ENCODE data around the gene BEST3.

The BEST3 gene

DNA sequence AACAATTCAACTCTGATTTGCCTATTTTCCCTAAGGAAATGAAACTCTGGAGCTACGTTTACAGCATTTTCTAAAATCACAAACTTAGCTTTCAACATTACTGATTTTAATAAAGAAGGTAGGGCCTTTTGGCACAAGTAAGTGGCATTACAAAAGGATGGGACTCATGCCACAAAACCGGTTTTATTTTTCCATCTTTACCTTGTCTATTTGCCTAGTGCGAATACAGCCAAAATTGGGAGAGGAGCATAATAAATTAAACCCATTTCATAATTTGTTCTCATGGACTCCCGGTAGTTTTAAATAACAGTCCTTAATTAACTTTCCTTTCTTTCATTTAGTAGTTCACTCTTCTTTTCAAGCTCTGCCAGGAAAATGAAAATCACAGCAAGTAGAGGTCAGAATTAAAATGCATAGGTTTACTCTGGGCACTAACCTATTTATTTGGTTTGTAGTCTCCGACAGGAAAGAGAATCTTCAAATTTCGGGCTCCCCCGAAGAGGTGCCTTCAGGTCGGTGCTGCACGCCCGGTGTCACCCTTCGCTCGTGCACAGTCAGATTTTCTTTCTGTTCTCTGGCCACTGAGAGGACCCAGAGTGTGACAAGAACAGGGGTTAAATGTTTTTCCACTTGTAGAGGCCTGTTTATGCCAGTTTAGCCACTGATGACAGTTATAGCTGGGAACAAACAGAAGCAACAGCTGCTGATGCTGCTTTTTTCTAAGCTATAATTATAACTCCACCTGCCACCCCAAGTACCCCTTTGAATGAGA lies at the start of gene BEST3:
BEST3 (minus strand) TSS at position 535 of the 772 bp plus-strand sequence. CDS start 1,505 bp downstream, outside the sequence.
- DNase-seq: no peak
- peak in 1 of 2 donors; percentile 56 for ATAC-seq (replicated peaks)

DNA sequence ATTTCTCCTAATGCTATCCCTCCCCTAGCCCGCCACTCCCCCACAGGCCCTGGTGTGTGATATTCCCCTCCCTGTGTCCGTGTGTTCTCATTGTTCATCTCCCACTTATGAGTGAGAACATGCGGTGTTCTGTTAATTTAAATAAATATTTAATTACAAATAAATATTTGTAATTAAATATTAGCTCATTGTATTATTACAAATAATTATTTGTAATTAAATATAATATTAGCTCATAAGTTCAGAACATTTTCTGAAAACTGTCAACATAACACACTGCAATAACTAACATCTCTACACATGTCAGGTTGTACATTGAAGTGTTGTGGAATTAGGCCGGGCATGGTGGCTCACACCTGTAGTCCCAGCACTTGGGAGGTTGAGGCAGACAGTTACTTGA lies 45.0 kb upstream of the BEST3 start:
- Mint-ChIP-seq H3K36me3 (peaks cover 0 to 3% of the 10 kb centered on the region in 2 donors), H3K27me3 (no peaks in the 10 kb centered on the region), H3K9me3 (no peaks in the 10 kb centered on the region), H3K4me3 (no peak overlapping the region), H3K27ac (no peak overlapping the region), H3K4me1 (peaks cover 15 to 26% of the 10 kb centered on the region in 2 donors)
- no peak for ATAC-seq (replicated peaks)
- DNase-seq: no peak

More for the DNA sequence above, at the start of gene BEST3:
- Mint-ChIP-seq H3K27me3 (peaks cover 8 to 10% of the 10 kb centered on the region in 2 donors), H3K27ac (no peak within 1 kb of the TSS), H3K36me3 (no peaks in the 10 kb centered on the region), H3K4me1 (peaks cover 0 to 5% of the 10 kb centered on the region in 2 donors), H3K9me3 (no peaks in the 10 kb centered on the region), H3K4me3 (peak within 1 kb of the TSS; percentile 62 to 79)

DNA sequence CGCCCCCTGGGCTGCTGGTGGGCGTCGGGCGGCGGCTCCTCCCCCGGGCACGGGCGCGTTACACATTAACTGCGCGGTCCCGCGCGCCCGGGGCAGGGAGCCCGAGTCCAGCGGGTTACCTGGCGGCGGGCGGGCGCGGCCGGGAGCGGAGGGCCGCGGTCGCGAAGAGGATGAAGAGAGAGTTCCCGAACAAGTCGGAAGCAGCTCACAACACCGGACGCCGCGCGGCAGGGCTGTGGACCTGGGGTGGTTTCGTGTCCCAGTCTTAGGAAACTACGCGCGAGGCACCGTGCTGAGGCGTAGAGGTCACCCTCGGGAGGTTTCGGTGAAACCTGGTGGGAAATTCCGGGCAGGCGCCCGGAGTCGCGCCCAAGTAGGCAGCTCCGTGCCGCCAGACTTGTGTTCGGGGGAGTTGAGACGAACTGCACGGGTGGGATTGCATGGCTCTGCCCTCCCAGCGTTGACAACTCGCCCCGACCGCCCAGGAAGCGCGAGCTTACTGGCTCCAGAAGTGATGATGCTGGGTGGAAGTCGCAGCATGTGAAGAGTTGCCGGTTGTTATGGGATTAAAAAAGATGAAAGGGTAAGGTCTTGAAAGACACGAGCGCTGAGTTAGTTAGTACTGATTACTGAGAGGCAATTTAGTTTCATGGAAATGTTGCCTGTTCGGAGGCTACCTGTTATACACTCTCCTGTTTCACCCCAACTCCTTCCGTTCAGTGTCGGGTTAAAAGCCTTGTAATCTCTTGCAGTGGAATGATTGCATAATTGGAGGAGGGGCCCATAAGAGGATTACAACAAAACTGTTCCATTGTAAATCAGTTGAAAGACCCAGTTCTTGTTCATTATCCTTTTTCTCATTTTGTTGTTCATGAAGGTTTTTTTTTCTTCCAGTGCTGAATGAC lies 40.4 kb upstream of the BEST3 start:
- peaks cover 15 to 30% of the 10 kb centered on the region in 2 donors for H3K4me1 Mint-ChIP-seq
- H3K27me3 Mint-ChIP-seq: peaks cover 0 to 7% of the 10 kb centered on the region in 2 donors
- ATAC-seq (replicated peaks) (peak; percentile 51 to 66), DNase-seq (peak; percentile 67)
- H3K9me3 Mint-ChIP-seq: no peaks in the 10 kb centered on the region
- peak overlapping the region; percentile 83 to 90 for H3K4me3 Mint-ChIP-seq
- peak overlapping the region; percentile 88 for H3K27ac Mint-ChIP-seq
- peaks cover 0 to 3% of the 10 kb centered on the region in 2 donors for H3K36me3 Mint-ChIP-seq

DNA sequence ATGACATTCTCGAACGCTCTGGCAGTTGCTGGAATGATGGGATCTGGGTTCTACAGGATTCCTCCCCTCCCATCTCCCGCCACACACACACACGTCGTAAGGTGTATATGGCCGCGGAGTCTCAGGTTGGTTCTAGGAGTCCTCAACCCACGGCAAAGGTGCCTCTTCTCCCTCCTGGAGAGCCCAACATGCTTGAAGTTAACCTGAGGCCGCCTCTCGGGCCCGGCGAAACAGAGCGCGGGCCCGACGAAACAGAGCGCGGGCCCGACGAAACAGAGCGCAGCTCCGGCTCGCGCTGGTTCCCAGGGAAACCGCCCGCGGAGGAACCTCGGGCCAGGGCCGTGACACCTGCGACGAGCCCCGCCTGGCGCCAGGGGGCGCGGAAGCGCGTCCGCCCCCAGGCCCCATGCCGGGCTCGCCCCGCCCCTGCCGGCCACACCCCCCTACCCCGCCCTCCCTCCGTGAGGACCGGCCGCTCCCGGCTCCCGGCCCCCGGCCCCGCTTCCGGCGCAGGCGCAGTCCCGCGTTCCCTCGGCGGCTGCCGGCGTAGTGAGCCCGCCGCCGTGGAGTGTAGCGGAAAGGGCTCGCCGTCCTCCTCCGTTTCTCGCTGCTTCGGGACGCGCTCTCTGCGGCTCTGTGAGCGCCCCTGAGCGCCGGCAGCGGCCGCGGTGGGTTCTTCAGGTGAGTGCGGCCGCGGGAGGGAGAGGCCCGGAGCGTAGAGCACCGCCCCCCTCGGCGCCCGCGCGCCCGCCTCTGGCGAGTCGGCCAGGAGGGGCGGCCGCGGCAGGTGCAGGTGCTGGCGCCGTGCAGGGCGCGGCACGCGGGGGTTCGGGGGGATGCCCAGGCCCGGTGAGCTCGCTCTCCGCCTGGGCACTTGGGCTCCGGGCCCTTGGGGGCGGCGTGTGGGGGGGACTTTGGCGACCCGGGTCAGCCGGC lies 39.5 kb upstream of the BEST3 start, which contains the start of gene RAB3IP:
RAB3IP (plus strand) TSS at position 510 of the 936 bp plus-strand sequence. CDS start 16,549 bp downstream, outside the sequence.
- Mint-ChIP-seq H3K9me3 (no peaks in the 10 kb centered on the region), H3K4me3 (peak within 1 kb of the TSS; percentile 88 to 90)

DNA sequence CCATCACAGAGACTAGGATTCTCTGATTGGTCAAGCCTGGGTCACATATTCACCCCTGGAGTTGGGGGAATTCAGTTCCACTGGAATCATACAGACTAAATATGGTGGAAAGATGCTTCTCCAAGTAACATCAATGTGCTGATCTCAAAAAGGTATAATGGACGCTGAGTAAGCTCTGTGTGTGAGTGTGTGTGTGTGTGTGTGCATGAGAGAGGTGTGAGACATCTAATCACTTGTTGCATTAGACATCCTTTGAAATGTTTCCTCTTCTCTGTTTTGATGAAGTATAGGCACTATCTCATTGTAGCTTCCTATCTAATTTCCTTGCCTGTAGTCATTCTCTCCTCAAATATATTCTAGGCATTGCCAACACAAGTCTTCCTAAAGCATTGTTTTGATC lies 34.5 kb upstream of the BEST3 start:
- Mint-ChIP-seq H3K4me1 (peaks cover 4% of the 10 kb centered on the region in 2 donors), H3K9me3 (no peaks in the 10 kb centered on the region)
- no peak for ATAC-seq (replicated peaks)

More for the DNA sequence above, 39.5 kb upstream of the BEST3 start, which contains the start of gene RAB3IP:
- H3K4me1 Mint-ChIP-seq: peaks cover 15 to 30% of the 10 kb centered on the region in 2 donors
- peak within 1 kb of the TSS; percentile 93 for H3K27ac Mint-ChIP-seq
- DNase-seq (peak; percentile 87), ATAC-seq (replicated peaks) (peak; percentile 81 to 87)
- H3K36me3 Mint-ChIP-seq: peaks cover 0 to 3% of the 10 kb centered on the region in 2 donors
- peaks cover 9 to 16% of the 10 kb centered on the region in 2 donors for H3K27me3 Mint-ChIP-seq

DNA sequence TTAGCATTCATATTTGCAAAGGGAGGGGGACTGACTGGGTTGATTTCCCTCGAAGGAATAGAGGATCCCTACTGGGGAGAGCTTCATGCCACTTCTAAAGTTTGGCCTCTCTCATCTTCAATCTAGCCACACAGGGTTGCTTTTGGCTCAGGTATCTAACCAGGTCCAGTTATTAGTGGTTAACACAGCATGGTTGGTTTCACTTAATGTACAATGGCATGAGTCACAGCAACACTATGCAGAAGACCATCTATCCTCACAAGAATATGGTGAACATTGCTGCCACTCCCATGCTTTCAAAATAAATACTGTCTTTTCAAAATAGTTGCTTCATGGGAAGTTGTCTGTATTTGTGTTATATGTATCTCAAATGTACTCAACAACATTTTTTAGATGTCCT lies 33.0 kb upstream of the BEST3 start:
- Mint-ChIP-seq H3K36me3 (no peaks in the 10 kb centered on the region), H3K27me3 (peaks cover 20 to 22% of the 10 kb centered on the region in 2 donors), H3K4me3 (no peak overlapping the region), H3K27ac (no peak overlapping the region), H3K4me1 (no peaks in the 10 kb centered on the region), H3K9me3 (no peaks in the 10 kb centered on the region)
- DNase-seq: no peak
- no peak for ATAC-seq (replicated peaks)

More for the DNA sequence above, 34.5 kb upstream of the BEST3 start:
- no peak overlapping the region for H3K27ac Mint-ChIP-seq
- peaks cover 19 to 20% of the 10 kb centered on the region in 2 donors for H3K27me3 Mint-ChIP-seq
- H3K4me3 Mint-ChIP-seq: no peak overlapping the region
- no peaks in the 10 kb centered on the region for H3K36me3 Mint-ChIP-seq
- DNase-seq: no peak

DNA sequence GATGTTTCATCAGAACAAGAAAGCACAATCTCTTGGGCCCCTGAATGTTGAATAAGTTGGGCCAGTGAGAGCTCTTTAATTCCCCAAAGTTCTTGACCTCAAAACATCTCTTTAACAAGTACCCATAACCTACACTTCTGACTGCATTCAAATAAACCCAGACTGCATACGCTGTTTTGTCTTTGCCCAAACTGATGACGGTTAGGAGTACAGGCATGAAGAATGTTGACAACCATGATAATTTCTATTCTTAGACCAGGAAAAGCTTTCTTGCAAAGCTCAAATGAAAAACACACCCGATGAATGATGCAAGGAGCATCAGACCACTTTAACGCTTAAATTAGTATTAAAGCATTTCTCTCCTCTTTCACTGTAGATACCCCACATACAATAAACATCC lies 27.8 kb upstream of the BEST3 start:
- Mint-ChIP-seq H3K4me3 (no peak overlapping the region), H3K9me3 (no peaks in the 10 kb centered on the region), H3K27ac (no peak overlapping the region), H3K27me3 (peaks cover 10 to 12% of the 10 kb centered on the region in 2 donors), H3K36me3 (no peaks in the 10 kb centered on the region), H3K4me1 (no peaks in the 10 kb centered on the region)
- ATAC-seq (replicated peaks) (no peak), DNase-seq (no peak)

DNA sequence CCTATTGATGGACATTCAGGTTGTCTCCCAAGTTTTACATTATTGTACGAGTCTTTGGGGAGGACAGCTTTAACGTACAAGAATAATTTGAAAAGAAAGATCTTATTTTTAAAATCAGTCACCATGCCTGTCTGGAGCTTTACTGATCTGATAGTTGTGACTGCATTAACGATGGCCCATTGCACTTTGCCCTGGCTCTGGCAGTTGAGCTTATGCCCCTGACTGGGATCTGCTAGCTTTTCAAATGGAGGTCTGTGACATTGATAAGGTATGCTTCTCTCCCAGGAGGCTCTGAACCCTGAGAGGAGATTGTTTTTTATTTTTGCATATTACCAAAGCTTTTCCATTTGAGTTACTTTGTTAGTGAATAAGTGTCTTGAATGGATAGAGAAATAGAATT lies 21.6 kb upstream of the BEST3 start:
- Mint-ChIP-seq H3K27me3 (peaks cover 8 to 12% of the 10 kb centered on the region in 2 donors), H3K27ac (no peak overlapping the region), H3K9me3 (no peaks in the 10 kb centered on the region), H3K4me1 (no peaks in the 10 kb centered on the region), H3K36me3 (no peaks in the 10 kb centered on the region), H3K4me3 (no peak overlapping the region)
- DNase-seq (no peak), ATAC-seq (replicated peaks) (no peak)

DNA sequence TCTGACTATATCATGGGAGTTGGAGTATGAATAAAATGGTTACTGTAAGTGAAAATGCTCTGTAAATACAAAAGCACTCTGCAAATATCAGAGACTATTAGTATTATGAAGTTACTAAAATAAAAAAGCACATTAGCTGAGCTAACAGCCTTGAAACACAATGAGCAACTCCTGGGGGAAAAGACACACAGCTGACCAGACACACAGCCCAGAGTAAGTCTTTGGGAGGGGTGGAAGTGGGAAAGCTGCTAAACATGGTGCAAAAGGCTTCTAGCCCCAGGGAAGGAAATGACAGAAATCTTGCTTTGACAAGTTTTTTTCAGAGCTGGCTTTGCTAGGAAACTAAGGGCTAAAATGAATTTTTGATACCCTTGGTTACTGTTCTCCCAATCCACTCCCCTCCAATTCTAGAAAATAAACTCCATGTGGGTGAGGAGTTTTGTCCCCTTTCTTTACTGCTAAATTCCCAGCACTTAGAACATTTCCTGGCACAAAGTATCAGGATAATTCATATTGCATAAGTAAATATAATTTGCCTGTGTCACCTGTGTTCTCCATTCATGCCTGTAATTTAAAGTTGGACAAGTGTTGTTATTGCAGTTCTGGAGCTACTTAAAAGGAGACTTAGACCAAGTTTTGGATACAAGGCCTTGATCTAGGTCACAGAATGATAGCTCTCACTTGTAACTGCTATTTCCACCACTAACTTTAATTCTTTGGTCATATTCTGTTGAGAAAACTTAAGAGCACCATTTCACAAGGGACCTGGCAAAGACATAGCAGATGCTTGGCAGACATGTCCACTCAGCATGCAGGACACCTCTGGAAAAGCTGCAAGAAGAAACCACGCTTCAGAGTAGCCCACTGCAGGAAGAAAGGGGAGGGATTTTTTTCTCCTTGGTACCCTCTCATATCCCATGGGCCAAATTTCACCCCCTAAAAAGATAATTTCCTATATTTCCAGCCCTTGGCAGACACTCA lies 20.5 kb upstream of the BEST3 start:
- Mint-ChIP-seq H3K36me3 (no peaks in the 10 kb centered on the region), H3K4me1 (no peaks in the 10 kb centered on the region), H3K27ac (no peak overlapping the region), H3K4me3 (no peak overlapping the region), H3K9me3 (no peaks in the 10 kb centered on the region), H3K27me3 (peaks cover 5 to 8% of the 10 kb centered on the region in 2 donors)
- ATAC-seq (replicated peaks) (no peak), DNase-seq (no peak)

DNA sequence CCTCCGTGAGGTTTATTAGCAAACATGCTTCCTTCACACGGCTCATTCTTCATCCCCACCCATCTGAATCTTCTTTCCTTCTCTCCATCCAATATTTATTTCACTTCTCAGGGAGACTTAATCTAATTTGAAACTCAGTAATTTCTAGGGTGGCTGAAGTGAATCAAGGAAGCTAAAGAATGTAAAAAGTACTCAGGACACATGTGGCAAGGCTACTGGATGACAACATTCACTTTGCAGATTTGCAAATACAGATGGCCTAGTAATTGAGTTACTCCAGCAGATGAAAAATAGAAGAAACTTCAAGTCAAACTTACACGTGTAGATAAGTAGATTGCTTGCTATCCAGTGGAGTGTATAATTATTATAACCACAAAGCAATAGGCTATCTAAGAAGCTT lies 15.4 kb upstream of the BEST3 start:
- Mint-ChIP-seq H3K27me3 (no peaks in the 10 kb centered on the region), H3K27ac (no peak overlapping the region)
- ATAC-seq (replicated peaks): no peak

DNA sequence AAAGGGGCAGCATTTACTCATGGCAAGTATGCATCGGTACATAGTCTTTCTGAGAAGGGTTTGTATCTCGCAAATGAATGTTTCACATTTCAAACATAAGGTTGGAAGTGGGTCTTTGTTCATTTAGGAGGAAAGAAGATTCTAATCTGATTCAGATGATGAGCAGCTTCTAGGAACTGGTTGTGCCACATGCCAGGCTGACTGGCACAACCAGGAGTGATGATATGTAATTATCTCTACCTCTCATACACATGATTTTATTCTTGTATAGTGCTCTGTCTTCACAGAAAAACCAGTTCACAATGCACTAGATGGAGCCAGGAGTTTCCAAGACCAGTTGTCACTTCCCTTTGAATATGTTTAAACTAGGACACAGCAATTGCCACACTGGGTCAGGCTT lies 13.7 kb upstream of the BEST3 start:
- no peaks in the 10 kb centered on the region for H3K27me3 Mint-ChIP-seq
- no peaks in the 10 kb centered on the region for H3K36me3 Mint-ChIP-seq
- no peak overlapping the region for H3K4me3 Mint-ChIP-seq
- no peaks in the 10 kb centered on the region for H3K9me3 Mint-ChIP-seq
- ATAC-seq (replicated peaks): no peak
- no peak overlapping the region for H3K27ac Mint-ChIP-seq
- H3K4me1 Mint-ChIP-seq: no peaks in the 10 kb centered on the region
- DNase-seq: no peak

More for the DNA sequence above, 15.4 kb upstream of the BEST3 start:
- Mint-ChIP-seq H3K9me3 (no peaks in the 10 kb centered on the region), H3K4me1 (no peaks in the 10 kb centered on the region), H3K36me3 (no peaks in the 10 kb centered on the region), H3K4me3 (no peak overlapping the region)
- DNase-seq: no peak

DNA sequence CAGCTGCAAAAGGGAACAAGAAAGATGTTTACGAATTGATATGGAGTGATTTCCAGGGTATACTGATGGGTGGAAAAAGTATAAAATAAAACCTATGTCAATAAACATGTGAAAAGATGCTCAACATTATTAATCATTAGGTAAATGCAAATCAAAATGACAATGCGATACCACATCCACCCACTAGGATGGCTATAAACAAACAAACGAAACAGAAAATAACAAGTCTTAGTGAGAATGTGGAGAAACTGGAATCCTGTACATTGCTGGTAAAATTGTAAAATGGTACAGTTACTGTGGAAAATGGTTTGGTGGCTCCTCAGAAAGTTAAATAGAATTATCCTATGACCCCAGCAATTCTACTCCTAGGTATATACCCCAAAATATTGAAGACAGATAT lies 9.5 kb upstream of the BEST3 start:
- H3K9me3 Mint-ChIP-seq: no peaks in the 10 kb centered on the region
- H3K27ac Mint-ChIP-seq: no peak overlapping the region
- H3K27me3 Mint-ChIP-seq: peaks cover 6 to 11% of the 10 kb centered on the region in 2 donors
- no peaks in the 10 kb centered on the region for H3K4me1 Mint-ChIP-seq
- no peak for DNase-seq
- H3K4me3 Mint-ChIP-seq: no peak overlapping the region
- ATAC-seq (replicated peaks): no peak
- H3K36me3 Mint-ChIP-seq: no peaks in the 10 kb centered on the region

DNA sequence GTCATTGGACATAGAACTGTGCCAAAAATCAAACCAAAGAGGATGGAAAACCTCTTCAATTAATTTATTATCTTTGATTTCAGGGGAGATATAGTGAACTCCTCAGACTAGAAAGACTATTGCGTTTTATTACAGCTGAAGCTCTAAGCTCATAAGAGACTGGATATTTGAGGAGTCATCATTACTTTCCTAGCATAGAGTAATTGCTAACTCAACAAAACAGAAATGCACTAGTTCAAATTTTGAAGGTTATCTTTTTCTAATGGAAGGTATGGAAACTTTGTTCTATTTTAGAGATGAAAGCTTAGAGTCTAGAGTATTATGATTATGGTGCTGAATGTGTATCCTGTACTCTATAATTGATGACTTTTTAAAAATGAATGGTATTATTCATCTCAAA lies 5.3 kb upstream of the BEST3 start:
- H3K4me3 Mint-ChIP-seq: no peak overlapping the region
- H3K27me3 Mint-ChIP-seq: peaks cover 15 to 16% of the 10 kb centered on the region in 2 donors
- no peak for ATAC-seq (replicated peaks)
- H3K27ac Mint-ChIP-seq: no peak overlapping the region
- H3K4me1 Mint-ChIP-seq: peaks cover 0 to under 1% of the 10 kb centered on the region in 2 donors
- DNase-seq: no peak
- H3K36me3 Mint-ChIP-seq: no peaks in the 10 kb centered on the region
- H3K9me3 Mint-ChIP-seq: no peaks in the 10 kb centered on the region
